Activated gamma-delta T cell (primary cell): Measurements from ENCODE around the gene PIGO.

Experiments used
- DNase-seq: peaks from one replicate; lab custom pipeline; 2025; lab: John Stamatoyannopoulos, UW

The PIGO gene

GRCh38 chr9:35106343-35106730, 9.9 kb upstream of the PIGO start:
- DNase-seq, result no peak

DNA sequence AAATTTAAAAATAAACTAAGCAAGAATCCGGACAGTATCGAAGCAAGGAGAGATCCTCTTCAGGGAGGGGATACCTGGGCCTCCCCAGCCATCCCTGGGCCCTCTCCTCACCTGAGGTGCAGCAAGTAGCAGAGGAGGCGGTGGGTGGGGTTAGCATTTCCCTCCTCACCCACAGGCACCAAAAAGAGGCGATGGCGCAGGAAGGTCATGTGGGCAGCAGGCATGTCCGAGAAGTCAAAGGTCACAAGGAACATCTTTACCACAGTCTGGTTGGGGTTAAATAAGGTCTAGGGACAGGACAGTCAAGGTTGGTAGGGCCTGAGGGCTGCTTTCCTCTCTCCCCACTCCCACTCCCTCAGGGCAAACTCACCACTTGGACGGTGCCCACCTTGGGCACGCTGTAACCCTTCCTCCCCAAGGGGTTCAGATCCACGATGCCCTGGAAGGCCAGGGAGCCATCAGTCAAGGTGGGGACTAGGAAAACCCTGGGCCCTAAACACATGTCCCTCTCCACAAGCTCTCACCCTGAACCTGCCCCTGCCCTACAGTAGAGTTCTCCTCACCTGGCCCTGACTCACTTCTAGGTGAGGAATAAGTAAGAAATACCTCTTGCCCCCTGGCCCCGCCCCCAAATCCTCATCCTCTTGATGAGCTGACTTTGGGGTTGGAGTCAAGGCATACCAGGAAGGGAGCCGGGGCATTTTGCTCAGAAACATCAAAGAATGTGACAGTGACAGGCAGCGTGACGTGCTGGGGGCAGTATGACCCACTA, 9.4 kb upstream of the PIGO start:
- no peak for DNase-seq

GRCh38 chr9:35105126-35105525, 8.7 kb upstream of the PIGO start:
- DNase-seq, result no peak

DNA sequence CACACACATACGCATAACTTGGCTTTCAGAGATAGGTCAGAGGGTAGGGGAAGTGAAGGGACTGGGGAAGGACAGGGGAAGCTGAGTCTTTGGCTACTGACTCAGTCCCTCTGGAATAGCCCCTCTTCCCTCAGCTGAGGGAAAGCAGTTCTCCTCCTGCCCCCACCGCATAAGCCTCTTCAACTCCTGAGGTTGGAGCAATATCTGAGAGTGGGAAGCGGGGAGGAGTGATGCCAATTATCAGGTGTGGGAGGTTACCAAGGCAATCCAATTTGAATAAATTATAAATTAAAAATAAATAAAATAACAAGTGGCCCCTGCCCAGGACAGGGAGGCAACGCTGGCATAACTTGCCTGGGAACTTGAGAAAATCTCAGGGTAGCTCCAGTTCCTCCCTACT, 8.2 kb upstream of the PIGO start:
- DNase-seq, result no peak

GRCh38 chr9:35103660-35104191, 7.3 kb upstream of the PIGO start:
- DNase-seq, result no peak

DNA sequence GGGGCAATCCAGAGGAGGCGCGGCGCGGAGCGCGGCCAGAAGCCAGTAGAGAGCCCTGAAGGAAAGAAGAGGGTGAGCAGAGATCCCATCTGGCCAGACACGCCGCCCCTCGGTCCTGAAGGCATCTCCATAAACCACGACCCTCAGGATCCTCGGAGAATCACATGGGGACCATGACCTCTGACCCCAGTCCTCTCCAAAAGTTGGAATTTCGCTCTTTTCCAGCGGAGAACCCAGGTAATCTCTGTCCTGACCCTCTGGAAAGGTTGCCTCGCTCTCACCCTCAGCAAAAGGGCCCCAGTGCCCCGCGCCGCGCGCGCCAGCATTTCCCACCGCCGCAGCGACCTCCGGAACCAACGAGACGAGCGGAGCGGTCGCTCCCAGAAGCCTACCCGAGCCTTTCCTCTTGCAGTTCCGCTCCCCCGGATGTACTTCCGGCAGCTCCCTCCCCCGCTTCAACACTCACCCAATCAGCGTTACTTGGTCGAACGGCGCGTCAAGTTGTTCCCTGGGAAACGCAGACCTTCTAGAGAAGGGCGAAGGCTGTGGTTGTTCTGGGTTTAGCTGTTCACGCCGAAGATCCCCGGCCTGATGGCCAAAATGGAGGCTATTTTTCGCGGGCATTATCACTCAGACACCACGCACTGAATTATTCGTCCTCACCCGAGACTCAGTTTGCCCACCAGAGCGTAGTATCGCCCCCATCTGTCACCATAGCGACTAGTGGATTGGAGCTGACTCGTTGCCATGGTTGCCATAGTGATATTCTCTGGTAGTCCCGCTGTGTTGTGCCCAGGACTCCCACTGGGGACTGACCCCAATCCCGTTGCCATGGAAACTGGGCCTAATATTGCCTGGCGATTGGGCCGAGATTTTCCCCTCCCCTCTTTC, 6.6 kb upstream of the PIGO start, which contains the start of gene STOML2:
Gene STOML2, minus strand, starts transcription at position 363 of the 891 bp plus-strand sequence. Its CDS starts 37 bp downstream, at position 326.
- DNase-seq, result peak; percentile 51

DNA sequence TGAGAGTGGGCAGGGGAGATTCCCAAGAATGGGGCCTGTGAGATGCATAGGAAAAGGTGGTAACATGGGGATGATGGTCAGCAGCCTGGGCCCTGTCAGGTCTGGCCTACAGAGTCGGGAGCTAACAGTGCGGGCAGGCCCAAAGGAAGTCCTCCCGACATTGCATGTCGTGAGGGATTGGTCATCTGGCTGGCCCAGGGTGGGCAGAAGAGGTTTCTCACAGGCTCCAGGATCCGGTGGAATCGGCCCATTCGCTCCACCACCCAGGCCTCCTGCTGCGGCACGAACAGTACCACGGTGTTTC, 6.0 kb upstream of the PIGO start:
- DNase-seq, result no peak

- DNase-seq, result no peak
These were observed 1.2 kb upstream of the PIGO start for GRCh38 chr9:35097573-35097972.

GRCh38 chr9:35091536-35091935, 4.9 kb downstream of the PIGO start:
- no peak for DNase-seq

GRCh38 chr9:35089434-35089833, 7.0 kb downstream of the PIGO start:
- no peak for DNase-seq

- DNase-seq, result no peak
These were observed 11.3 kb downstream of the PIGO start for GRCh38 chr9:35085078-35085477.

DNA sequence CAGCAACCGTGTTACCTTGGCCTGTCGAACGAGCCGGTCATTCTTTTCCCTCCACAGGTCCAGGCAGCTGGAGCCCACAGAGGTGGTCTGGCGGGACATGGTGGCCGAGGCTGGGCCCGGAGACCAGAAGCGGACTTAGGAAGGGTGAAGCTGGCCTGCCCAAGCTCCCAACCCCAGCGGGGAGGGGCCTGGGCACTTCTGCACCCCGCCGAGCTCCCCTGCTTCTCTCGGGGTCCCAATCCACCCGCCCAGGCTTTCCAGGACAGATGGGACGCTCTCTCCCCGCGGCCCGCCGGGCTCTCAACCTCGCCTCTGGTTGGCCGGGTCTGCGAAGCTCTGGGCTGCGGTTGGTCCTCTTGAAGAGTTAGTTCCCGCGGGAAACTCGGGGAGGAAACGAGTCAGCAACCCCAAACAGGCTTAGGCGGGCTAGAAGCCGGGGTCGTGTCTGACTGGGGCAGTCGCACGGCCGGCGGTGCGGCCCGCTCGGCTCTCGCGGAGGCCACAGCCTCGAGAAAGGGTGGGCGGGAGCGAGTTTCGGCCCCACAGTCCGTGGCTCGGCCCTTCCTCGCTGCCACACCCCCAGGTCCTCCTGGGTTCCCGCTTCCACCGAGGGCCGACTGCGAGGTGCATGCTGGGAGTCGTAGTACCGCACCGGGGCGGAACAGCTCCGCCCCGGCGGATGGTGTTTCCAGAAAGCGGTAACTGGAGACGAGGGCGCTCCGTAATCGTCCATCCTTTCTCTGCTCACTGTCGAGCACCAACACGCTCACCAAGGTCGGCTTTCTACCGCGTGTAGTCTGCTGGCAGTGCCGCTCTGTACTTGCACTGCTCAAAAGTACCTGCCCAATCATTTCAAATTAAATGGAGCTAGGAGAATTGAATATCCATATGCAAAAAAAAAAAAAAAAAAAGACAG, 16.7 kb downstream of the PIGO start, which contains the start of gene FANCG:
Gene FANCG, minus strand, starts transcription at position 517 of the 916 bp plus-strand sequence. Its CDS starts 418 bp downstream, at position 99.
- DNase-seq, result peak; percentile 50

DNA sequence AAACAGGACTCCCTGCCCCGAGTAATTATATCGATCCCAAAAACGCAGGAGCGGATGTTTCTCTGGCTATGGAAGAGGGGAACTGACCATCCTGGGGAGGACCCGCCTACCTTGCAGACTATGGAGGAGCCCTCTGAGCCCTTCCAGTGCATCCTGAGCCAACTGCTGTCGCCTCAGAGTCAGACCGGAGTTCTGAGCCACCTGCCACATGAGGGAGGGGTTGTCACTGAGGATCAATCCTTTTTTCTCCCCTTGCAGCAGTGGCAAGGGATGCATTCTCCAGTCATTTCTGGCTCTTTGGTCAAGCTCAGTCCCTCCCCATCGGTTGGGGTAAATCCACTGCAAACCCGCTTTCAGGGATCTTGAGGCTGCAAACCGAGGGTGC, 17.4 kb downstream of the PIGO start:
- no peak for DNase-seq

DNA sequence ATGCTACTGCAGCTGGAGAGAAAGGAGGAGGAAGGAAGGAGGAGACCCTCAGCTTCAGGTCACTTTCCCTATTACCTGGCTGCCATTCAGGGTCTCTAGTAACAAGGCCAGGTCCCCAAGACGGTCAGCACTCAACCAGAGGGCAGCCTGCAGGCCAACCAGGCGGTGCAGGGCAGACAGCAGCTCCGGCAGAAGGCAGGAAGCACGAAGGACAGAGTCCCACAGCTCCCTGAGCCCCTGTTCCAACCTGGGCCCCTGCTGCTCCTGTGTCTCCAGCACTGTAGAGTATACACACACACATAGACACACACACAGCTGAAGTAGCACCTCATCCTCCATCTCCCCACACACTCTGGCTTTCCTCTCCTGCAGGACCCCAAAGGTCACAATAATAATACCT, 18.3 kb downstream of the PIGO start:
- DNase-seq, result no peak

- no peak for DNase-seq
These were observed 19.5 kb downstream of the PIGO start for GRCh38 chr9:35076848-35077247.

- no peak for DNase-seq
These were observed 21.0 kb downstream of the PIGO start for GRCh38 chr9:35075358-35075757.

DNA sequence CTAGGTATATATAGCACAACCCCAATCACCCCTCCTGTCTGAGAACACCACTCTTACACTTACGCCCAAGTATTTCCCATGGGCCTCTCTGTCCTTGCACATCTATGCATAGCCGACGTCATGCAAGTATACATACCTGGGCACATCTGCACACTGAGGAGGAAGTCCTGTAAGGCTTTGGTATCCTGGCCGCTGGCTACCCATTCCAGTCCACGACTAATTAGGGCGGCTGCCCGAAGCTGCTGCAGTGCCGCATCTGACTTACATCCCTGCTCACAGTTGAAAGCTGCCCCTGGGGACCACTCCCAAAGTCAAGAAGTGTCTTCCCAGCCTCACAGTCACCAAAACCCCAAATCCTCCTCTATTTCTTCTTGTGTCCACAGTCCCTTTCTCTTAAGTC, 21.6 kb downstream of the PIGO start:
- no peak for DNase-seq

DNA sequence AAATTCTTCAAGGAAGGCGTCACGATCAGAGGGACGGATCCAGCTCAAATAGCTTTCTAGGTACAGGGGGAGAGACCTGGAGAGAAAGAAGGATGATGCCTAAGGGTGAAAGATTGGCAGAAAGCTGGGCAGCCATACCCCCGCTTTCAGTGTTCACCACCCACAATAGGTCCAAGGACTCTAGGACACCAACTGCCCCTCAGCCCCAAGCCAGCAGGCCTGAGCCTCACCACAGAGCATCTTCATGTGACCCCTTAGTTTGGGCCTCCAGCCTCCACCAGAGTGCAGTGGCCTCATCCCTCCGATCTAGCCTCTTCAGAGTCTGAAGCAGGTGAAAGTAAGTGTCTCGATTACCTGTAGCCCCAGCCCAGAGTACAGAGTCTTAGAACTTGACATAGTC, 22.2 kb downstream of the PIGO start:
- no peak for DNase-seq

- DNase-seq, result no peak
These were observed 23.1 kb downstream of the PIGO start for GRCh38 chr9:35073279-35073612.

GRCh38 chr9:35072461-35073278, 23.7 kb downstream of the PIGO start, which contains the start of gene VCP:
Gene VCP, minus strand, starts transcription at chr9:35072625. Its CDS starts 272 bp downstream, at chr9:35072353.
- DNase-seq, result peak; percentile 87
